Naive thymus-derived CD8-positive, alpha-beta T cell (primary cell): ENCODE data around the gene PDE11A. TPM values are rescaled to one million over a fixed set of nuclear protein-coding genes. Genes with fewer than 3 reads are reported as not detected.
"Not testable (repeated sequence)": the region's sequence is repeated elsewhere in the genome, so short reads cannot be mapped to it uniquely, and the experiment has no call there.

Experiments
- ATAC-seq, 2 donors: fragments of 150-1000 bp; cut with Tn5 transposase in 1 of 2; sonication (Bioruptor Pico), chemical (Tn5 transposase) in 1 of 2; 1 replicate in 1 of 2; 2 replicates in 1 of 2; pipeline ENCODE4 v1.10.0; 2021; ENCODE audit warnings: mild to moderate bottlenecking in 2 of 2, moderate library complexity in 2 of 2
- POLR2A ChIA-PET: fragments of 350-600 bp; sonication (Branson Sonifier 250); formaldehyde crosslinking; loops from one replicate; lab custom pipeline; 2021; ENCODE audit warnings: antibody characterized with exemption; lab: Charles Lee
- DNase-seq, 10 donors: peaks; one replicate each; pipeline versions ENCODE4 v3.0.0 to v3.0.0-alpha.2; 2020 to 2022
- H3K27ac Mint-ChIP-seq, 10 donors: one replicate each; pipeline ENCODE4 v1.8.0; 2020 to 2022; ENCODE audit warnings: mild to moderate bottlenecking in 10 of 10, mixed read lengths in 10 of 10, moderate library complexity in 4 of 10, inconsistent platforms in 1 of 10
- H3K27me3 Mint-ChIP-seq, 5 donors: one replicate each; pipeline ENCODE4 v1.8.0; 2021 to 2022; ENCODE audit warnings: mixed read lengths in 5 of 5
- H3K36me3 Mint-ChIP-seq, 3 donors: one replicate each; pipeline ENCODE4 v1.8.0; 2020 to 2022; ENCODE audit warnings: mixed read lengths in 3 of 3, mild to moderate bottlenecking in 2 of 3, inconsistent platforms in 1 of 3
- H3K4me1 Mint-ChIP-seq, 4 donors: one replicate each; pipeline ENCODE4 v1.8.0; 2021 to 2022; ENCODE audit warnings: mixed read lengths in 4 of 4
- H3K4me3 Mint-ChIP-seq, 10 donors: one replicate each; pipeline ENCODE4 v1.8.0; 2020 to 2022; ENCODE audit warnings: mild to moderate bottlenecking in 10 of 10, mixed read lengths in 10 of 10, moderate library complexity in 6 of 10, inconsistent platforms in 1 of 10
- H3K9me3 Mint-ChIP-seq, 9 donors: one replicate each; pipeline ENCODE4 v1.8.0; 2020 to 2022; ENCODE audit warnings: mixed read lengths in 9 of 9, mild to moderate bottlenecking in 3 of 9, inconsistent platforms in 1 of 9, moderate library complexity in 1 of 9
- polyA plus RNA-seq, 3 donors: library from polyadenylated mRNA; unstranded; fragments of 300-500 nt; fragmentation: Illumina TruSeq; gene quantifications; one replicate each; pipeline ENCODE4 v1.2.3, GENCODE V29; 2021
- total RNA-seq, 8 experiments: library from RNA in 2 of 8; stranded (reverse) in 2 of 8; gene quantifications; one replicate each; pipeline ENCODE4 v1.2.3 and lab custom pipeline; 2021 to 2026

The PDE11A gene
- total and polyA plus RNA-seq, 5 experiments from 2014 or later: not detected

DNA sequence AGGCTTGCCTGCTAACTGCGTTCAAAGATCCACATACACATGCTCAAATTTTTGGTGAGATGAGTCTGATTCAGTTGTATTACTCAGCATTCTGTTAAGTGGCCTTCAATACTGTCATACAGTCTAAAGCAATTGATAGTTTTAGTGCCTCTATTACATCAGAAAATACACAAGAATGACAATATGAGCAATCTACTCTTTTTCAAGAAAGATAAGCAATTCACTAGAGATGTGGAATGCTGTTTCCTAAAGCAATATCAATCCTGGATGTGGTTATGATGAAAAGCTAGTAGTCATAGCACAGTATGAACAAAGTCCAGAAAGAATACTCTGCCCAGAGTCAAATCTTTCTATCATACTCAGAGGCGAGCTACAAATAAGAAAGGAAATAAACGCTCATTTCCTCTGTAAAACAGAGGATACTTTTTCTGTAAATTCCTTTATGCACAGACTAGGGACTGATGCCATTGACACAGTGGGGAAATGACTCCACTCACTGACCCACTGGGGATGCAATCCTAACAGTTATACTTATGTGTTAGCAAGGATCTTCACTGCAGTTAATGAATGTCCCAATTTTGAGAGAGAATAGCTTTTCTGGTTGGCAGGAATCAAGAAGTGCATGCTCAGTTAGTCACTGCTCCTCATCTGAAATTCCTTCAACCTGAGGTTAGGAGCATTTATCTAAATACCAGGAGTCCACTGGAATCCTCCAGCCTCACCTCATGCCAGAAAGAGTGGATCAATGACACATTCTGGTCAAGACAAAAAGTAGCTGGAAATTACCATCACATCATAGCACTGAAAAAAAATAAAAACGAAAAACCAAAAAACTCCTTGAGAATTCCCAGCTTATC is 83.3 kb downstream of the PDE11A start:
- POLR2A ChIA-PET: no interaction called here
- H3K27me3 Mint-ChIP-seq: peaks cover 0 to 12% (median 3%) of the 10 kb centered on the region in 5 donors
- H3K9me3 Mint-ChIP-seq: no peaks in the 10 kb centered on the region
- DNase-seq (no peak), ATAC-seq (no peak)
- no peak overlapping the region for H3K27ac Mint-ChIP-seq
- no peak overlapping the region for H3K4me3 Mint-ChIP-seq
- no peaks in the 10 kb centered on the region for H3K4me1 Mint-ChIP-seq
- no peaks in the 10 kb centered on the region for H3K36me3 Mint-ChIP-seq

- ATAC-seq: no peak
- no peak overlapping the region for H3K27ac Mint-ChIP-seq
- DNase-seq: no peak
- POLR2A ChIA-PET: no interaction called here
- no peaks in the 10 kb centered on the region for H3K36me3 Mint-ChIP-seq
- H3K9me3 Mint-ChIP-seq: no peaks in the 10 kb centered on the region
- H3K27me3 Mint-ChIP-seq: peaks cover 1 to 19% (median 3%) of the 10 kb centered on the region in 5 donors
- H3K4me1 Mint-ChIP-seq: no peaks in the 10 kb centered on the region
- H3K4me3 Mint-ChIP-seq: no peak overlapping the region
These were observed 87.8 kb downstream of the PDE11A start for GRCh38 chr2:177984749-177985148.

GRCh38 chr2:177983183-177983788 is 89.3 kb downstream of the PDE11A start:
- no peak overlapping the region for H3K4me3 Mint-ChIP-seq
- H3K9me3 Mint-ChIP-seq: peaks cover 0 to 3% (median 0%) of the 10 kb centered on the region in 9 donors
- DNase-seq (peak in 1 of 10 donors; percentile 1), ATAC-seq (no peak)
- no peak overlapping the region for H3K27ac Mint-ChIP-seq
- POLR2A ChIA-PET: no interaction called here
- no peaks in the 10 kb centered on the region for H3K36me3 Mint-ChIP-seq
- H3K27me3 Mint-ChIP-seq: peaks cover 1 to 19% (median 3%) of the 10 kb centered on the region in 5 donors
- no peaks in the 10 kb centered on the region for H3K4me1 Mint-ChIP-seq

DNA sequence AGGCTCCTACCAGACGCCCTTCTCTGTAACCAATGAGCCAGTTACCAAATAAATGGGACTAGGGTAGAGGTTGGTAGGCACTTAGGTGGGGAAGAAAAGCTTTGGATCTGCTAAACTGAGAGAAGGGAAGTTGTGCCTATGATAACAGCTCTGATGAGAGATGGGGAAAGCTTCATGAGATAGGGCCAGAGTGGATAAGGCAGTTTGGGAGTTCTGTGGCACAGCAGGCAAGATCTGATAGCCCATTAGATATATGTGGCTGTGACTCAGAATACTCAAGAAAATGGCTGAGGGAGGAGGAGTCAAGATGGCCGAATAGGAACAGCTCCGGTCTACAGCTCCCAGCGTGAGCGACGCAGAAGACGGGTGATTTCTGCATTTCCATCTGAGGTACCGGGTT is 99.8 kb downstream of the PDE11A start:
- no peak for DNase-seq
- no peaks in the 10 kb centered on the region for H3K36me3 Mint-ChIP-seq
- POLR2A ChIA-PET: no interaction called here
- peaks cover 0 to 9% (median 4%) of the 10 kb centered on the region in 5 donors for H3K27me3 Mint-ChIP-seq
- ATAC-seq: no peak
- H3K4me3 Mint-ChIP-seq: no peak overlapping the region
- no peaks in the 10 kb centered on the region for H3K4me1 Mint-ChIP-seq
- no peaks in the 10 kb centered on the region for H3K9me3 Mint-ChIP-seq
- no peak overlapping the region for H3K27ac Mint-ChIP-seq

GRCh38 chr2:177972123-177972522 is 100.5 kb downstream of the PDE11A start:
- no peaks in the 10 kb centered on the region for H3K4me1 Mint-ChIP-seq
- H3K9me3 Mint-ChIP-seq: no peaks in the 10 kb centered on the region
- no peak overlapping the region for H3K27ac Mint-ChIP-seq
- H3K4me3 Mint-ChIP-seq: no peak overlapping the region
- no peaks in the 10 kb centered on the region for H3K36me3 Mint-ChIP-seq
- peaks cover 0 to 9% (median 4%) of the 10 kb centered on the region in 5 donors for H3K27me3 Mint-ChIP-seq
- DNase-seq: no peak
- POLR2A ChIA-PET: no interaction called here
- ATAC-seq: no peak

GRCh38 chr2:177970670-177971454 is 101.7 kb downstream of the PDE11A start:
- no peak for ATAC-seq
- peaks cover 0 to 12% (median 6%) of the 10 kb centered on the region in 5 donors for H3K27me3 Mint-ChIP-seq
- DNase-seq: no peak
- POLR2A ChIA-PET: interaction anchor here (0.7 kb wide), 1 partner anchor 527 kb away, joined by 3 read pairs; no protein-coding TSS in a partner anchor
- H3K4me3 Mint-ChIP-seq: no peak overlapping the region
- H3K36me3 Mint-ChIP-seq: no peaks in the 10 kb centered on the region
- no peaks in the 10 kb centered on the region for H3K9me3 Mint-ChIP-seq
- H3K27ac Mint-ChIP-seq: no peak overlapping the region
- H3K4me1 Mint-ChIP-seq: no peaks in the 10 kb centered on the region

GRCh38 chr2:177964892-177965291 is 107.7 kb downstream of the PDE11A start:
- H3K4me1 Mint-ChIP-seq: no peaks in the 10 kb centered on the region
- H3K4me3 Mint-ChIP-seq: no peak overlapping the region
- no peaks in the 10 kb centered on the region for H3K36me3 Mint-ChIP-seq
- POLR2A ChIA-PET: no interaction called here
- DNase-seq: no peak
- ATAC-seq: no peak
- no peaks in the 10 kb centered on the region for H3K9me3 Mint-ChIP-seq
- H3K27ac Mint-ChIP-seq: no peak overlapping the region
- peaks cover 0 to 12% (median 7%) of the 10 kb centered on the region in 5 donors for H3K27me3 Mint-ChIP-seq

- Mint-ChIP-seq H3K27me3 (peaks cover 0 to 11% (median 2%) of the 10 kb centered on the region in 5 donors), H3K36me3 (no peaks in the 10 kb centered on the region), H3K4me1 (no peaks in the 10 kb centered on the region), H3K4me3 (no peak overlapping the region), H3K9me3 (peaks cover 0 to 8% (median 0%) of the 10 kb centered on the region in 9 donors), H3K27ac (no peak overlapping the region)
- ATAC-seq: no peak
- POLR2A ChIA-PET: no interaction called here
- DNase-seq: no peak
These were observed 120.4 kb downstream of the PDE11A start for GRCh38 chr2:177952151-177952550.

DNA sequence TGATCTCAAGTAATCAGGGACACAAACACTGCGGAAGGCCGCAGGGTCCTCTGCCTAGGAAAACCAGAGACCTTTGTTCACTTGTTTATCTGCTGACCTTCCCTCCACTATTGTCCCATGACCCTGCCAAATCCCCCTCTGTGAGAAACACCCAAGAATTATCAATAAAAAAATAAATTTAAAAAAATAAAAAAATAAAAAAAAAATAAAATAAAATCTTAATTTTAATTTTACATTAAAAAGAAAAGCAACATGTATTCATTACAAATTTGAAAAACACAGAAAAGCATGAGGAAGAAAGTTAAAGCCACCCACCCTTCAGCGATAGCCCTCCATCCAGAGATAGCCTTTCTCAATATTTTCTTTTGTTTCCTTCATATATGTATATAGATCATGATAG is 125.0 kb downstream of the PDE11A start:
- ATAC-seq, H3K36me3 Mint-ChIP-seq, H3K9me3 Mint-ChIP-seq, H3K4me1 Mint-ChIP-seq, H3K27me3 Mint-ChIP-seq, DNase-seq, H3K4me3 Mint-ChIP-seq, H3K27ac Mint-ChIP-seq, POLR2A ChIA-PET: not testable (repeated sequence)

GRCh38 chr2:177944530-177944929 is 128.0 kb downstream of the PDE11A start:
- H3K36me3 Mint-ChIP-seq, H3K4me3 Mint-ChIP-seq, POLR2A ChIA-PET, DNase-seq, H3K4me1 Mint-ChIP-seq, ATAC-seq, H3K9me3 Mint-ChIP-seq, H3K27me3 Mint-ChIP-seq, H3K27ac Mint-ChIP-seq: not testable (repeated sequence)

DNA sequence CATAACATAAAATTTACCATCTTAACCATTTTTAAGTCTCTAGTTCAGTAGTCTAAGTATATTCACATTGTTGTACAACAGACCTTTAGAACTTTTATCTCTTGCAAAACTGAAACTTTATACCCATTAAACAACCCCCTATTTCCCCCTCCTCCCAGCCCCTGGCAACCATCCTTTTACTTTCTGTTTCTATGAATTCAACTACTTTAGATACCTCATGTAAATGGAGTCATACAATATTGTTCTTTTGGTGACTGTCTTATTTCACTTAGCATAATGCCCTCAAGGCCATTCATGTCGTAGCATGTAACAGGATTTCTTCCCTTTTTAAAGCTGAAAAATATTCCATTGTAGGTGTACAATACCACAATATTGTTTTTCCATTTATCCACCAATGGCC is 129.8 kb downstream of the PDE11A start:
- H3K27me3 Mint-ChIP-seq: peaks cover 0 to 11% (median 5%) of the 10 kb centered on the region in 5 donors
- peaks cover 0 to 2% (median 0%) of the 10 kb centered on the region in 9 donors for H3K9me3 Mint-ChIP-seq
- POLR2A ChIA-PET: no interaction called here

DNA sequence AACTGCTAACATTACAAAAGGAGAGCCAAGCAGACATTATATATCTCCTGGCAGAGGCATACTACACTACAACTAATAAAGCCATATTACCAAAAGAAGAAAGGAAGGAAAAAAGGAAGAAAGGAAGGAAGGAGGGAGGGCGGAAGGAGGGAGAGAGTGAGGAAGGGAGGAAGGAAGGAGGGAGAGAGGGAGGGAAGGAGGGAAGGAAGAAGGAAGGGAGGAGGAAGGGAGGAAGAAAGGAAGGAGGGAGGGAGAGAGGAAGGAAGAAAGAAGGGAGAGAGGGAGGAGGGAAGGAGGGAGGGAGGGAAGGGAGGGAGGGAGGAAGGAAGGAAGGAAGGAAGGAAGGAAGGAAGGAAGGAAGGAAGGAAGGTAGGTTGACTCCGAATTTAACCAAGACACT is 133.4 kb downstream of the PDE11A start:
- H3K4me1 Mint-ChIP-seq: no peaks in the 10 kb centered on the region
- ATAC-seq (no peak), DNase-seq (no peak)
- H3K36me3 Mint-ChIP-seq: no peaks in the 10 kb centered on the region
- H3K4me3 Mint-ChIP-seq: no peak overlapping the region
- H3K27me3 Mint-ChIP-seq: peaks cover 0 to 11% (median 5%) of the 10 kb centered on the region in 5 donors
- H3K27ac Mint-ChIP-seq: no peak overlapping the region
- POLR2A ChIA-PET: no interaction called here
- peaks cover 0 to 2% (median 0%) of the 10 kb centered on the region in 9 donors for H3K9me3 Mint-ChIP-seq

More for the DNA sequence above, 129.8 kb downstream of the PDE11A start:
- H3K27ac Mint-ChIP-seq: no peak overlapping the region
- no peaks in the 10 kb centered on the region for H3K4me1 Mint-ChIP-seq
- DNase-seq (no peak), ATAC-seq (no peak)
- no peaks in the 10 kb centered on the region for H3K36me3 Mint-ChIP-seq
- H3K4me3 Mint-ChIP-seq: no peak overlapping the region

GRCh38 chr2:177930916-177931315 is 141.7 kb downstream of the PDE11A start:
- POLR2A ChIA-PET: no interaction called here
- H3K4me3 Mint-ChIP-seq: no peak overlapping the region

More at GRCh38 chr2:177930916-177931315, 141.7 kb downstream of the PDE11A start:
- peaks cover 0 to 29% (median 10%) of the 10 kb centered on the region in 5 donors for H3K27me3 Mint-ChIP-seq
- H3K9me3 Mint-ChIP-seq: peaks cover 0 to 15% (median 0%) of the 10 kb centered on the region in 9 donors
- no peak for DNase-seq
- H3K27ac Mint-ChIP-seq: no peak overlapping the region
- no peaks in the 10 kb centered on the region for H3K4me1 Mint-ChIP-seq
- ATAC-seq: no peak
- H3K36me3 Mint-ChIP-seq: no peaks in the 10 kb centered on the region
